ENCODE results near the gene NEO1. TPM values are rescaled to one million over a fixed set of nuclear protein-coding genes. Genes with fewer than 3 reads are reported as not detected.

The NEO1 gene
- total RNA-seq, 1 experiment from 2014 or later = 41.8 TPM

DNA sequence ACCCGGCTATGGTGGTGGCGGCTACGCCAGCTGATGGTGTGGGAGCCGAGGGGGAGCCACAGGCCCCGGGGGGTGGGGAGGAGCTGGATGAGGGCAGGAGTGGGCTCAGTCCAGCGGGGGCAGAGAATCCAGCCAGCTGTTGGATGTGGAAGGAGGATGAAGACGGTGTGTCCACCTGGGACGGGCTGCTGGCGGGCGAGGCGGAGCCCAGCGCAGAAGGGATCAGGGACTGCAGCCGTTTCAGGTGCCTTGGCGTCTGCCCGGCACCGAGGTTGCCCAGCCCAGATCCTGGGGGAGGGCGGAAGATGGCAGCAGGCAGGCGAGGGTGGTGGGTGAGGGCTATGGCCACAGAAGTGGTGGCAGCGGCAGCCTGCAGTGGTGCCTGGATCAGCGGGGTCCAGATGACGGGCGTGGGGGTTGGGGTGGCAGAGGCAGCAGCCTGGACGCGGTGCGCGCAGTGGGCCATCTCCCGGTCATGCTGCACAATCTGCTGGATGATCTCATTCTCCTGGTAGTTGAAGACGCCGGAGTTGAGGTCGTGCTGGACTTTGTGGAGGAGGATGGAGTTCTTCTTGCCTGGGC is 271.2 kb downstream of the NEO1 start:
- Histone ChIP-seq H3K79me1 (ENCODE audit: insufficient read depth, low read depth, low read length, poor library complexity, severe bottlenecking) (no peaks in the 10 kb centered on the region), H2AFZ (ENCODE audit: low read length) (no peak overlapping the region), H3K27me3 (ENCODE audit: insufficient read depth, low read length) (no peaks in the 10 kb centered on the region), H2AK5ac (ENCODE audit: insufficient read length, low read length) (no peak overlapping the region), H3K23me2 (ENCODE audit: insufficient read length, low read depth, low read length, poor library complexity, severe bottlenecking) (peaks cover 3% of the 10 kb centered on the region), H3K14ac (ENCODE audit: insufficient read depth, low read length) (no peak overlapping the region; the same call in 1 of the 2 replicates), H3K9me3 (ENCODE audit: control insufficient read depth, low read depth, low read length) (no peaks in the 10 kb centered on the region), H3K4me2 (ENCODE audit: insufficient read depth, insufficient read length, low read length) (no peak overlapping the region), H4K91ac (ENCODE audit: insufficient read length, low read depth, low read length) (no peak overlapping the region), H2BK20ac (ENCODE audit: low read depth, low read length, poor library complexity, severe bottlenecking) (no peak overlapping the region), H2BK5ac (ENCODE audit: insufficient read length, low read length) (no peak overlapping the region), H4K20me1 (ENCODE audit: control insufficient read depth, insufficient read depth, insufficient read length) (peaks cover 3% of the 10 kb centered on the region), H3T11ph (ENCODE audit: low read length) (no peak overlapping the region), H2BK15ac (ENCODE audit: low read depth, low read length) (no peak overlapping the region), H3K9ac (ENCODE audit: extremely low read depth, insufficient read length, low read length) (no peak overlapping the region), H2BK12ac (ENCODE audit: insufficient read length, low read depth, low read length) (no peak overlapping the region), H3K27ac (ENCODE audit: insufficient read length, low read depth, low read length) (no peak overlapping the region), H4K8ac (replicated peaks; ENCODE audit: insufficient read length, low read depth, low read length) (no peak overlapping the region), H3K79me2 (ENCODE audit: insufficient read depth, low read length) (no peaks in the 10 kb centered on the region), H3K56ac (ENCODE audit: insufficient read length, low read depth, low read length) (no peak overlapping the region), H3K23ac (ENCODE audit: insufficient read length, low read depth, low read length) (no peak overlapping the region), H3K4me1 (ENCODE audit: insufficient read depth, low read length) (no peaks in the 10 kb centered on the region), H3K18ac (ENCODE audit: insufficient read length, low read depth, low read length) (no peak overlapping the region), H3K4ac (ENCODE audit: low read depth, low read length) (no peak overlapping the region), H2BK120ac (ENCODE audit: low read depth, low read length, poor library complexity, severe bottlenecking) (no peak overlapping the region), H4K5ac (ENCODE audit: insufficient read length, low read depth, low read length) (no peak overlapping the region)
- WGBS (ENCODE audit: extremely low coverage, insufficient read length, low lambda C conversion rate) = no CpG with 5 or more reads among the region's 30 CpGs
- Mint-ChIP-seq H3K36me3 (ENCODE audit: insufficient read depth in 1 of 3, low read depth in 3 of 3) (peaks cover 9 to 32% (median 24%) of the 10 kb centered on the region in 3 experiments), H3K9me3 (no peaks in the 10 kb centered on the region; a peak in 1 of 5 replicates), H3K4me3 (no peak overlapping the region), H3K27me3 (ENCODE audit: low read depth) (no peaks in the 10 kb centered on the region; the same call in 1 of the 2 replicates), H3K4me1 (peaks cover 5 to 9% of the 10 kb centered on the region in 2 experiments), H3K27ac (no peak overlapping the region)
- no peak for TF ChIP-seq CTCF (conservative IDR thresholded peaks at IDR 0.05)
- no peak for DNase-seq

All from H9 (cell line).